D721Med (cell line): ENCODE results near the gene STEAP4.

Source experiments
- DNase-seq: peaks from one replicate; pipeline ENCODE4 v3.0.0; 2011; ENCODE audit warnings: low spot score; ENCODE audit not compliant: insufficient read length
- FAIRE-seq: peaks from 2 replicates; lab custom pipeline; 2011; peaks lifted over from hg19 to GRCh38; lab: Jason Lieb, UNC
- CTCF ChIP-seq: IDR thresholded peaks from 2 replicates; pipeline ENCODE4 v1.5.1; 2012; ENCODE audit warnings: mild to moderate bottlenecking, control low read depth; ENCODE audit not compliant: insufficient read depth; ENCODE audit errors: missing control alignments

STEAP4 gene

DNA sequence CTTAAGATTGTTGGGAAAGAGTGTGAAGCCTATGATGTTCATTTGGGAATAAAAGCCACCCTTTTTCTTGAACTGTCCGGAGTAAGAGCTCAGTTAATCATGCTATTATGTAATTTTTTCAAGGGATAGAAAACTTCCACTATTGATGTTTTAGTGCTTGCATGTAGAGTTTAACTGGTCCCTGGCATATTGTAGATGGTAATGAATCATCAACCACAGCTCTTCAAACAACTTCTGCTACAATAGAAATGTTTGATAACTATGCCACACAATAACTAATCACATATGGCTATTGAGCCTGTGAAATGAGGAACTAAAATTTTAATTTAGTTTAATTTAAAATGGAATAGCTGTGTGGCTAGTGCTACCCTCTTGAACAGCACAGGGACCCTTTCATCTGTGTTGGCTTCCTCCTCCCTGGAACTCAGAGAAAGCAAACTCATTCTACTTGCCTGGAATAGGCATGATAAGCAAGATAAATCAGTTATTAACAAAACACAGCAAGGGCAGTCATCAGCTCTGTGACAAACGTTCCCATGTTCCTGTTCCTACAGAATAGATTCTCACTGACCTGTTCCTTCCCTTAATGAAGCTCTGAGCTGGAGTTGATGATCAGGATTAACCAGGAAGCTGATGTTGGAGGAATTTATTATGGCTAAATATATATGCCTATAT, 82.0 kb downstream of the STEAP4 start:
- no peak for DNase-seq
- no peak for TF ChIP-seq CTCF
- FAIRE-seq = no peak

DNA sequence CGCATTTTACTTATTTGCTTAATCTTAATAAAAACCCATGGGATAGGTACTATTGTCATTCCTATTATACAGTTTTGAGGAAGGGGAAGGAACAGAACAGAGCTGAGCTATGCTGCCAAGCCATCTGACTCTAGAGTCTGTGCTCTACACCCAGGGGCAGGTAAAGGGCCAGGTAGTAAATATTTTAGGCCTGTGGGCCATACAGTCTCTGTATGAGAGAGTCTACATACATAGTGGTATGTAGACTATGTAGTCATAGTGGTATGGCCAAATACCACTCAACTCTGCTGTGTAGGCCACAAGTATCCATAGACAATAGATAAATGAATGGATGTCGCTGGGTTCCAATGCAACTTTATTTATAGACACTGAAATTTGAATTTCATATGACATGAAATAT, 83.4 kb downstream of the STEAP4 start:
- FAIRE-seq = no peak
- DNase-seq = no peak
- TF ChIP-seq CTCF = no peak
